NCI-H1417 treated with DMSO at 0.1 percent for 48 hours (cell line): Measurements from ENCODE around the gene MYOT.

Source experiments
- DNase-seq: peaks from one replicate; lab custom pipeline; 2025; lab: John Stamatoyannopoulos, UW

The MYOT gene

GRCh38 chr5:137902408-137903133, 34.9 kb downstream of the MYOT start:
- DNase-seq = no peak

GRCh38 chr5:137914758-137915157, 47.1 kb downstream of the MYOT start:
- DNase-seq = no peak

GRCh38 chr5:137916923-137917322, 49.3 kb downstream of the MYOT start:
- DNase-seq = no peak

GRCh38 chr5:137921931-137922330, 54.3 kb downstream of the MYOT start:
- DNase-seq = no peak

- DNase-seq = no peak
Measured at GRCh38 chr5:137923856-137924255, 56.2 kb downstream of the MYOT start.

- DNase-seq = no peak
Measured at GRCh38 chr5:137932800-137933199, 65.1 kb downstream of the MYOT start.

- no peak for DNase-seq
Measured at GRCh38 chr5:137933491-137933911, 65.8 kb downstream of the MYOT start.

- no peak for DNase-seq
Measured at GRCh38 chr5:137935190-137935589, 67.5 kb downstream of the MYOT start.

- DNase-seq = no peak
Measured at GRCh38 chr5:137935694-137936093, 68.0 kb downstream of the MYOT start.
